HL-60/S4 treated with phorbol 12-myristate 13-acetate at 8.2 ng/mL for 4 days and 3 days (cell line): ENCODE measurements around the gene STXBP5.

Experiments
- in situ Hi-C: fragments of 300-500 bp; cut with MboI; formaldehyde crosslinking; loops from 2 replicates; pipeline ENCODE4 v1.15.0; 2022; ENCODE audit warnings: low sequenced_read_pairs

The STXBP5 gene

DNA sequence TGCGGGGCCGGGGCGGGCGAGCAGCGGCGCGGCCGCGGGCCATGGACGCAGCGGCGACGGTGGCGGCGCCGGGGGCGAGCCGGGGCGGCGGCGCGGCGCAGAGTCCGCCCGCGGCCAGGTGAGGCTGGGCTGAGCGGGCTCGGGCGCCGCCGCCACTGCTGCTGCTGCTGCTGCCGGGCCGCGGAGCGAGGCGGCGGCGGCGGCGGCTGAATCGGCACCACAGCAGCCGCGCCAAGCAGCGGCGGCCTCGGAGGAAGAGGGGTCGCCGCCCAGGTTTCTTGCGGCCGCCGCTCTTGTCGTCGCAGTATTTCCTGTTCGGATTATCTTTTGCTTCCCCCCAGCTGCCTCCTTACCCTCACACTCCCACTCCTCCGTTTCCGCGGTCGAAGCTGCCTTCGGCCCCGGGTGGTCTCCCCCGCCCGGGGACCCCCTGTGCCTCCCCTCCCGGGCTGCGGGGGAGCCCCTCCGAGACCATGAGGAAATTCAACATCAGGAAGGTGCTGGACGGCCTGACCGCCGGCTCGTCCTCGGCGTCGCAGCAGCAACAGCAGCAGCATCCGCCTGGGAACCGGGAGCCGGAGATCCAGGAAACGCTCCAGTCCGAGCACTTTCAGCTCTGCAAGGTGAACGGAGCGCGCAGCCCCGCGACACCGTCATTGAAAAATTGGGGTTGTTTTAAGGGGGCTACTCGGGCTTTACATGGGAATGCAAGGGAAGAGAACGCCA, at the start of gene STXBP5:
TSS of gene STXBP5 (plus strand) at position 358 of the 726 bp plus-strand sequence. CDS start at position 474, 116 bp downstream.
- in situ Hi-C loops = no loop called here

DNA sequence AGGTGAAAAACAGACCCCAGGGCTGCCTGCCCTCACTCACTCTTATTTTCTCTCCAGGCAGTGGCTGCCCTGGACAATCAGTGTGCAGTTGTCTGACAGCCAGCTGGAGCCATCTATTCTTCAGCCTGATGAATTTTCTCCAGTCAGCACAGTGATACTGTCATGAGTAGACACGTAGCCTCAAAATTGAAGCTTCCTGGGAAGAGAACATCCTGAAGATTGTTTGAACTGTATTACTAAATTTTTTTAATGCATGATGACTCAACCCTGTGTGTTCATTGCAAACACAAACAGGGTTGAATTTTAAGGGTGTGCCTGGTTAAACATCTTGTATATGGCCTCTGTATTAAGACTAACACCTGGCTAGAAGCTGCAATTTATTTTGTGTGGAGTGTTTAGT, 49.8 kb upstream of the STXBP5 start:
- in situ Hi-C loops = no loop called here

DNA sequence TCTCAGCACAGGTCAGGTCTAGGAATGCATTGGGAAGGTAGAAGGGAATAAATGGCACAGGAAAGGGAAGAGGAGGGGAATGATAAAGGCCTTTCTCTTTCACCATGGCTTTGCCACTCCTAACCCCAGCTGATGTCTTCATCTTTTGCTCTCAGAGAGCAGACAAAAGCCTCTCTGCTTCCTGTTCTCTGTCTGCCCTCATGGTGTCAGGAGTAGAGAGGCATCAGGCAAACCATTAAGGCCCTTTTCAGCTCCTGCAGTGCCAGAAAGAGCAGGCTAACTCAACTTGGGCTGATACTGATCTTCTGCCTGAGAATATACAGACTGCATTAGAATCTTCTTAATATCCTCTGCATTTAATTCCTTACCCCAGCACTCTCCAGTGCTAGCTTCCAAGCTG, 48.0 kb upstream of the STXBP5 start:
- in situ Hi-C loops = no loop called here

DNA sequence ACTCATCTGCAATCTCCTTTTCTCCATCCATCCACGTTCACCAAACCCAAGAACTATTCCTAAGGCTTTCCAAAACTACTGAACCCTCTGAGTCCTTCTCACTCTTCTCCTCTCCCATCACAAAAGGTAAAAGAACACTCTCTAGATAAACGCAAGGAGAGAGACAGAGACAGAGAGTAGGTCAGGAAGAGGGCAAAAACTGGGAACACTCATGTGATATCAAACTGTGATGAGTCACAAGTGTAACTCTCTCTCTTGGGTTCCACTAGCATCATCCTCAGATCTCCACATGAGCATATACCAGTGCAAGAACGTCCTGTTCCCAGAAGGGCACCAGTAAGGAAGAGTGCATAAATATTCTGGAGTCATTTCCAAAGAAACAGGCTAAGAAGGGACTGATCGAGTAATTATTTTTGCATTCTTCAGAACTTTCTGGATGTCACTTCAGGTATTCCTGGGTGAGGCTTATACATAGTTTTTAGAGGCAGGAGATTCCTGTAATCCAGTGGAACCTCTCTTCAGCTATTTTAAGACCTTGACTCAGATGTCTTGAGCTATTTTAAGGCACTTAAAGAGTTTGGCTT, 47.3 kb upstream of the STXBP5 start:
- in situ Hi-C loops = no loop called here

DNA sequence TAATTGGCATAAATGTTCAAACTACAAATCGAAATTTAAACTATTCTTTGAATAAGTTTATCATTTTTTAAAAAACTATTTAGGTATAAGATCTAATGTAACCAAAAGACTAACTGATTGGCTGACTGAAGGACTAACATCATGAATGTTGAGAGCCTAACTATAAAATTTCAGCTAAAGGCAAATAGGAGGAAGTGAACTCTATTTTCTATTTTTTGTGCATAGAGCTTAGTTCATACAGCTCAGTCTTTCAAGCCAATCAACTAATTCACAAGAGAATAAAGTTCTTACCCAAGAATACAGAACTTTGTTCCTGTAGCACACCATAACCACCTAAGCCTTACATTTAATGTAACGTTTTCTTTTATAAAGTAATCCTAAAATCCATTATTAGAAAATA, 46.3 kb upstream of the STXBP5 start:
- in situ Hi-C loops = no loop called here

DNA sequence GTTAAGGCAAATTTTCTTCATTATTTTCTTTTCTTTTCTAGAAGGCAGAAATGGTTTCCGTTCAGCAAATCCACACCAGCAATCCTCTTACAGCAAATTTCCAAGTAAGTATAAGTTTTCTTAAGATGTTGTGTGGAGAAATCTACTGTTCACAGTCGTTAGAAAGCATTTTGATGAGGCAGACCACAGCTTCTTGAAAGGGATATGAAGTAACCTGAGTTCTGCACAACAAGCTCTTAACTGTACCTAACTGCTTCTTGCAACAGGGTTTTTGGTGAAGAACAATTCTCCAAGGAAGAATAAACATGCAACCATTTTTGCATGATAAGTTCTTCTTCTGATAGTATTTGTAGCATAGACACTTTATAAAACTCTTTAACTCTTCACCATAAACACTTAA, 45.3 kb upstream of the STXBP5 start:
- in situ Hi-C loops = no loop called here

DNA sequence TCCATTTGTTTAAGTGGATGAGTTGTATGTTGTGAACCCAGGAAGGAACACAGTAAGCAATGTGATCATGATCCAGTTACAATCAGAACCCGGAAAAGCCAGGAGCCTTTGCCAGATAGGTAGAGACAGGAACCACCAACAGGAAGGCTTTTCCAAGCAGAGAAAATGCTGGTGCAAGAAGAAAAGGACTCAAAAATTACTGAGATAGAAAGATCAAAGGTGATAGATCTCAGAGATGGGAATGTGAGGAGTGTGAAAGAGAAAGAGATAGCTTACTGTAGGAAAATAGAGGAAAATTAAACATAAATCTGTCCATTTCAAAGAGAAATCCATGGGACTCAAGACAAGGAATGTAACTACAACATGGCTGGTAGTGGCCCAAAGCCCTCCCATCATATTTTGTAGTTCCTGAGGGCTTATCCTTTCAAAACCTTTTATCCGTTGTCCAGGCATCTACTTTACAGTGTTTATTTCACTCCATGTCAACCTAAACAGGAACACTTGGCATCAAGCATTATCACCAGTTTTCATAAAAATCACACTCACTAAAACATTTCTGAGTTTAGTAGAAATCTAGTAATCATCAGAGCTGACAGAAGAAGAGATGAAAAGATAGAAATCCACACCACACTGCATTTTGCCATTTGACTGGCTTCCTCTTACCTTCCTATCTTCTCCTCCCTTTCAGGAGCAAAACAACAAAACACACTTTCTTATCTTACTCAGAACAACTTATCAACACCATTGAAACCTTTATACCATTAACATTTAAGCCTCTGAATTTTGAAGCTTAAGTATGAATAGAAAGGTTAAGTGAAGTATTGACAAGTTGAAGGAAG, 44.5 kb upstream of the STXBP5 start:
- in situ Hi-C loops = no loop called here

DNA sequence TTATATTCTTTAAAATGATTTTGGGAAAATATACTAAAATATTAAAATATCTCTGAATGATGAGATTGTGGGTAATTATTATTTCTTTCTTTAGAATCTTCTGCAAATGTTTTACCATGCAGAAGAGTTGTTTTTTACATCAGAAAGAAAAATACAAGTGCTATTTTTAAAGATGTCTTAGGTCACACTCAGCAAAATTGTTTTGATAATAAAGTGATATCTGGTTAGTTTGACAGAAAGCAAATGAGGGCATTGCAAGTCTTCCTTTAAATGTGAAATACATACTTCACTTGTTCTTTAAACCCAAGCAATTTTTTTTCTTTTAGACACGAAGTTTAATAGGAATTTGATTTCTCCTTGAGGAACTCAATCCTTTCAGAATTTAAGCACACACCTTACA, 43.6 kb upstream of the STXBP5 start:
- in situ Hi-C loops = no loop called here

DNA sequence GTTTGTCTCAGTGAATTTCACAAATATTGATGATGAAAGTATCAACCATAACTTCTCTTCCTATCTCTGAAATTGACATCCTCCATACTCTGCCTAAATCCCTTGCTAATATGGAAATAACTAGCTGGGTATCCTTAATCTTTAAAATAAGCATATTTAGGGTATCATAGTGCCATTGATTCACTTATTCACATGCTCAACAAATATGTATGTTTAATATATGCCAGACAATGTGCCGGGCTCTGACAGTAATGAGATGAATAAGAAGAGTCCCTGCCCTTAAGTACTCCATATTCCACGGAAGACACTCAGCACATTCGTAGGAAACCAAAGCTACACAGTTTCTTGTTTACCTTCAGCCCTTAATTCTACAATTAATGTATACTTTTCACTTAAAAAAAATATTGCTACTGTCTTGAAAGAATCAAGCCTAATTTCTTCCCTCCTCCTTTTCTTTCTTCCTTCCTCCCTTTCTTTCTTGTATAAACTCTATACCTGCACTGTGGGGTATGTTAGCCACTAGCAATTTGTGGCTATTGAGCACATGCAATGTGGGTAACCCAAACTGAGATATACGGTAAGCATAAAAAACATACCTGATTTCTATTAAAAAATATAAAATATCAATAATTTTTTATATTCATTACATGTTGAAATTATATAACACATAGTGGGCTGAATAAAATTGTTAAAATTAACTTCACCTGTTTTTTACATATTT, 42.8 kb upstream of the STXBP5 start:
- in situ Hi-C loops = no loop called here

DNA sequence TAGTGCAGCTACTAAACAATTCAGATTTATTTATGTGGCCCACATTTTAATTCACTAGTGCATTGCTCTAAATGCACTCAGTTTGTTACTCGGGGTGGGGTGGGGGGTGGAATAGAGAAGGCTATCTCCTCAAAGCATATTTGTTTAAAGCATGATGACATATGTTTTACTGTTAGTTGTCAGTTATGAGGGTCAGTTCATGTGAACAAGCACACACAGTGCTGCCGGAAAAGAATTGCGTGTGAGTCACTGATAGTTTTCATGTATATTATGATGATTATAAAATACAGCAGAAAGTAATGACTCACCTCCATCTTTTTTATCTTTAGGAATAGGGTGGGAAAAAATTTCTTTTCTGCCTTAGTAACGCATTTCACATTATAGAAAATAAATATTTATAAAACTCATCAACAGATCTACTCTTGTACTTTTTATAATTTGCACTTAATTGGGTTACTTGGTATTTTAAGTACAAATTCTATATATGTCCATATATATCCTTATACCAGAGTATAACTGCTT, 42.2 kb upstream of the STXBP5 start:
- in situ Hi-C loops = no loop called here

DNA sequence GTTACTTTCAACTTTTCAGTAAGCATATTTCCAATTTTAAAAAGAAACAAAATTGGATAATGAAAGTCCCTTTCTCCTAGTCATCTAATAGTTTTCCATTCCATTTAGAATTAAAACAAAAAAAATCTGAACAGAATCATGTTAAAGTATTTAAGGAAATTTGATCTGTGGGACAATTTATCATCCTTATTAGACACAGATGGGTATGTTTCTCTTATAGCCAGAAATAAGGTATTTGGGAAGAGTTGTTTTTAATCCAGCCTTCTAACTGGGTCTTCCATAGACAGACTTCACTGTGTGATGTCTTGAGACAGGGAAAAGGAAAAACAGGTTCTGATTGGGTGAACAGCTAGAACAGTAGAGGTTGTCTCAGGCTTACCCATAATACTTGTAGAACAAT, 39.5 kb upstream of the STXBP5 start:
- in situ Hi-C loops = no loop called here

DNA sequence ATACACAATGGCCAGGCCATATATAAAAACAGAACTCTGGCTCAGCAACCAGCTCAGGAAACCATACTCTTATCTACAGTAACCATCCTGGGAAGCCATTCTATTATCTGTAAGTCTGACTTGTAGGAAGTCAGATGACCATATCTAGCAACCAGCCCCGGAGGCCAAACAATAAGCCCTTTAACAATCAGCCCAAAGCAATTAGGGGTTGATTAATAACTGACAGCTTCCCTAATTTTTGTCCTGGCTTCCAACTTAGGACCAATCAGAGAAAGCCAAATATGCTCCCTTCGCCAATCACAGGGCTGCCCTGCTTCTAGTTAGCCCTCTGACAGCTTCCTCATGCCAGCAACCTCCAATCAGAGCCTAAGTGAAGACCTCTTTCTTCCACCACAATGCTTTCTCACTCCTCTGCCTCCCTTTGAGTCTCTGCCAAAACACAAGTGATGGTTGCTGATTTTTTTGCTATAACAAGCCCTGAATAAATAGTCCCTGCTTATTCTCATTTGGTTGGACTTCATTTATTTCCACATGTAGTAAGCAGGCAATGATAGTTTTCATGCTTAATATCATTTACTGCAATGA, 37.8 kb upstream of the STXBP5 start:
- in situ Hi-C loops = no loop called here

DNA sequence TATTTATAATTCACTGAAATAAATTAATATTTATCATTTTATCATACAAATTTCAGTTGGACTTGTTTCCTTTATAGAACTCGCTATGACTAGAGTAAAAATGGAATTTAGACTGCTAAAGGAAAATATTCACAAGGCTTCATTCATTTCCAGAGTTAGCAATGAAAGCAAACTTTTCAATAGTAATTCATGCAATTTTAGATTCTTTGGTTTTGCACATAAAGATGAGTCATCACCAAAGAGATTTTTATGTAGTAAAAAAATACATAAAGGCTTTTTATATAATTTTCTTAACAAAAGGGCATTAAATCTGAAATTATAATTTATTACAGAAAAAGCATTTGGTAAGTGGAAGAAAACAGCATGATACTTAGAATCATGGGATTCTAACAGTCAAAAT, 37.2 kb upstream of the STXBP5 start:
- in situ Hi-C loops = no loop called here

DNA sequence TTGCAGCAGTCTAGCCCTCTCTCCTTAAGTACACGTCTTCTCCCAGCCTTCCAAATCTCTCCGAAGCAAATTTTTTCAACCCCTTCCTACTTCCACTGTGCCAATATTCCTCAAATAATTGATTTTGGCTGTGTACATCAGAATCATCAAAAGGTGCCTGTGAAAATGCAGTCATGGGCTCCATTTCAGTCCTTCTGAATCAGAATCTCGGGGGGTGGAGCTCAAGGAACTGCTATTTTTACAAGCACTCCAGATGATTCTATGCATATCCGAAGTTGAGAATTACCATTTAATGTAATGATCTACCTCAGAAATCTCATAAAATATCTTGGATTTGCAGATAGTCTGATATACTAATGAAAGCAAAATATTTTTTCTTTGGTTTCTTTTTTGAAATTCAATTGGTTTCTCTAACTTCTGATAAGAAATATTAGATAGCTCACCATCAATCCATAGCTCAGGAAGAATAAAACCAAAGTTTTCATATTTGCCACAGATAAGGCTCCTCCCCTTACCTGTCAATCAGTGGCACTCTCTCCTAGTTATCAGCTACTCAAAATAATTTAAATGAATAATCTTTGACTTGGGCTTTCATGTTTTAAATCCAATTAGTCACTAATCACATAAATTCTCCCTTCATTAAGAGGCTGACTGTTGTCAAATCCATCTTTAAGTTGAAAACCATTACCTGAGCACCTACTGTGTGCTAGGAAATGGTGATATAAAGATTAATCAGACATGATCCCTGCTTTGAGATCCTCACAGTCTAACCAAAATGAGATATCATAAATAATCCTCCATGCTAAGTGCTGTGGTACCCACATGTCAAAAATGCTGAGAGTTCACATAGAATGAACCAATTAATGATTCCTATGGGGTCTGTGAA, 36.4 kb upstream of the STXBP5 start:
- in situ Hi-C loops = no loop called here

DNA sequence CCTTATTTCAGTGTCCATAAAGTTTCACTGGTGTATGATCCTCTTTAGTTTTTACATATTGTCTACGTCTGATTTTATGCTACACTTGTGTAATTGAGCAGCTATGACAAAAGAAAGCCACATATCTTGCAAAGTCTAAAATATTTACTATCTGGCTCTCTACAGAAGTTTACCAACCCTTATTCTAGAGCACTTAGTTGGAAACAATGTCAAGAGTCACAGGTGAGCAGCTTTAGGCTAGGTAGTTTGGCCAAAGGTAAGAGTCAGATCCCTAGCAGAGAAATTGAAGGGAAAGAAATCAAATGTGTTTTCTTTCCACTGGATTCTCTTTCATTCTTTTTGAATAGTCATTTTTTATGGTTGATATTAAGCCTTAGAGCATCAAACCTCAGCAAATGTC, 34.7 kb upstream of the STXBP5 start:
- in situ Hi-C loops = no loop called here

DNA sequence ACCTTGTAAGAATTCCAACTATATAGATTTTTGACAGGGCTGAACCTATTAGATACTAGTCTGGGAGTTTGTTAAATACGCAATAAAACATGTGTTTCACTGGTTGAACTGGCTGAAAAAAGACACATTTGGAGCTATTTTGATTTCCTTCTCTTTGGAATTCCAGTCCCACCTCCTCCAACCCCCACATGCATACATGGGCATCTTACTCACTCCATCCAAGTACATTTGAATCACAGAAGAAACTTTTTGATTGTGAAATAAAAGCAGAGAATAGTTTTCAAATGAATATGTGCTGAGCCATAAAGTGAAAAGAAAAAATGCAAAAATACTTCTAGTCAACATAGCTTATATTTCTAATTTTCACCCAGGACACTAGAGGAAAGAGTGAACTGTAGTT, 33.9 kb upstream of the STXBP5 start:
- in situ Hi-C loops = no loop called here

DNA sequence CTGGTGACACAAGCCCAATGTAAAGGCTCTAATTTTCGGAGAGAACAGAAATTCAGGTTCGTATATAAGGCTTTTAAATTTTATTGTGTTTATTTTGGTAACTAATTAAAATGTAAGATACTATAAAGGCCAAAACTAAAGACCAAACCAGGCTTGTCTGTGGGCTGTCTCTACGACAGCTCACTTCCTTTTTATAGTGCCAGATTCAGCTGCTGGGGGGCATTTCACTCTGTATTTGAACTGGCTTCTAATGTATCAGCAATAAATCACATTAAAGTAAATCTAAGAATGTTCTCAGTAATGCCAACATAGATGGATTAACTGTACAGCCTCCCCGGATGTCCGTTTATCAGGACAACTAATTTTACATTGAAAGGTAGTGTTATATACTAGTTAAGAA, 31.1 kb upstream of the STXBP5 start:
- in situ Hi-C loops = no loop called here

DNA sequence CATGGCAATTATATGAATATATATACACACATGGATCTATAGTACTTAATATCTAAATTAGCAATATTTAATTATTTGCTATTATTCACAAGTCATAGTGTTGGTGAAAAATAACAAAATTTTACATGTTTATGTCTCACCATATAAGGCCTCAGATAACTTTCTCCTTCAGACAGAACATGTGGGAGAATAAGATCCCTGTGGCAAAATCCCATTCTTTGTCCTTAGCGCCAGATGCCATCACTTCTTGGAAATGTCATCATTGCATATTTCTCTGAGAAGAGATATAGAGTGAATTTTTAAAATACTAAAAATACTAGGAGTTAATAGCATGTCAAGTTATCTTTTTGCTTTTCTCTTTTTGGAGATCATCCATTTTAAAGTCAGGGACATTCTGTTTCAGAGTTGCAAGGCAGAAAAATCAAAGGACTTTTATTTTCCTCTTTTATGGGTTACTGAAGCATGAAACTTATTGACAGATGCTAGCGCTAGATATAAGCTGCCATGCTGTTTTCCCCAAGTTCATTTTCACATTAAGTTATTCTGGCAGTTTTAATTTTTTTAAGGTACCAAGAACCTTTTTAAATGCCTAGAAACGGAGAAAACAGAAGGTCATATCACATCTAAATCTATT, 30.4 kb upstream of the STXBP5 start:
- in situ Hi-C loops = no loop called here

DNA sequence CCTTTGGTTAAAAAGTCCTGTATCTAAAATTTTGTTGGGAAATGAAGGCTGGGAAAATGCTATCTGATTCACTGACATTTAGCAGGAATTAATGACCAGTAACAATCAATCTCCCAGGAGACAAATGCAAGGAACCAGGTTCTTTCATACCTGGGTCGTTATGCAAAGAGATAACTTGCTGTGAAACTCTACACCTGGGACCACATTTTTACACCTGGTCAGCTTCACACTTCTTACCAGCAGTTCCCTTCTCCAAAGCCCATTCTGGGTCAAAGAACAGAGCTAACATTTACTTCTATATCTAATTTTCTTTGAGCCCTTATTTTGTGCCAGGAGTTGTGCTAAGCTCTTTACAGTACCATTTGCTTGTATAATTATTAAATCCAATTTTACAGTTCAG, 27.4 kb upstream of the STXBP5 start:
- in situ Hi-C loops = no loop called here
